Dedifferentiated amniotic fluid mesenchymal stem cell (primary cell): Measurements from ENCODE around the gene OR8G5.

ENCODE experiments used
- DNase-seq: peaks from one replicate; pipeline ENCODE4 v3.0.0-alpha.2; 2016; ENCODE audit errors: extremely low spot score

The OR8G5 gene

GRCh38 chr11:124285610-124286344, 29.6 kb downstream of the OR8G5 start:
- DNase-seq = no peak

GRCh38 chr11:124294687-124295086, 38.5 kb downstream of the OR8G5 start:
- DNase-seq = no peak

DNA sequence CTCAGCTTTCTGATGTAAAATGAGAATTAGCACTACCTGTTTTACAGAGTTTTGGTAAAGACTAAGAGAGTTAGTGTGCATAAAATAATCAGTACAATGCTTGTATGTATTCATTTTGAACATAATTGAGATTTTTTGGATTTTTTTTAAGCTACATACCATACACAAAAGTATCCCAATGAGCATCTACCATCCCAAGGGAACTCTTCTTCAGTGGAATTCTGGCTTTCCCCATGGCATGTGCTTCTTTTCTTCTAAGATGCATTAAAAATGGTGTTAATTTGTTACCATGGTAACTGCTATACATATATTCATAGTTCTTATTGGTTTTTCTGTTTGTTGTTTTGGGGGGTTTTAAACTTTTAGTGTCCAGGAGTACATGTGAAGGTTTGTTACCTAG, 39.8 kb downstream of the OR8G5 start:
- no peak for DNase-seq

DNA sequence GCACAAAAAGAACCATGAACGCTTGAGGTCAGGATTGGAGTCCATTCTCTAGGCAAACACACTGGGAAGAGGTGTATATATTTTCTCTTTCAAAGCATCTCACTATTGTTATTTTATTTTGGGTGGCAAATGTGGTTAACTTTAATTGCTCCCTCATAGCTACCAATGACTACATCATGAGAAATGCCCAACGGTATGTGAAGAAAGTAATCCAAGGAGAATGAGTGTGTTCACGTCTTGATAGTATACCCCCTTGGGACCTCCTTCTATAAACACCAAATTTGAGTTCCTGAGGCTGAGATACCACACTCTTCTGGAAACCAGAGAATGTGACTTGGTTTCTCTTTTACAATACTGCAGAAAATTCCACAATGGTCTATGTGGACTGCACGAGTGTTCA, 41.7 kb downstream of the OR8G5 start:
- DNase-seq = no peak

DNA sequence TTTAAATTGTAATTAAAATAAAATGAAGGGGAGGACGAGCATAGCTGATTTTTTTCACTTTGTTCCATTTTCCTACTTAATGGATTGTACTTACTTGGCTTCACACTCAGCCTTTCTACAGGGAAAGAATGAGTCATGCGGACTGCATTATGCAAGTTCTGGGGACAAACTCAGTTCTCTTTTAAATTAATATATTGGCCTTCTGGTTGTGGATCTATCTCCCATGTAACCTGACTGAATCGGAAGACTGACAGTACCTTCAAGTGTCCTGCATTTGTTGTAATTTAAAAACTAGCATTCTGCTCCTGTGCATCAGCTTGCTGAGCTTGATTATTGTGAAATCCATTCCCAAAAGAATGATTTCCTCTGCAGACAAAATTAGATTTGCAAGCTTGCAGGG, 45.4 kb downstream of the OR8G5 start:
- no peak for DNase-seq

DNA sequence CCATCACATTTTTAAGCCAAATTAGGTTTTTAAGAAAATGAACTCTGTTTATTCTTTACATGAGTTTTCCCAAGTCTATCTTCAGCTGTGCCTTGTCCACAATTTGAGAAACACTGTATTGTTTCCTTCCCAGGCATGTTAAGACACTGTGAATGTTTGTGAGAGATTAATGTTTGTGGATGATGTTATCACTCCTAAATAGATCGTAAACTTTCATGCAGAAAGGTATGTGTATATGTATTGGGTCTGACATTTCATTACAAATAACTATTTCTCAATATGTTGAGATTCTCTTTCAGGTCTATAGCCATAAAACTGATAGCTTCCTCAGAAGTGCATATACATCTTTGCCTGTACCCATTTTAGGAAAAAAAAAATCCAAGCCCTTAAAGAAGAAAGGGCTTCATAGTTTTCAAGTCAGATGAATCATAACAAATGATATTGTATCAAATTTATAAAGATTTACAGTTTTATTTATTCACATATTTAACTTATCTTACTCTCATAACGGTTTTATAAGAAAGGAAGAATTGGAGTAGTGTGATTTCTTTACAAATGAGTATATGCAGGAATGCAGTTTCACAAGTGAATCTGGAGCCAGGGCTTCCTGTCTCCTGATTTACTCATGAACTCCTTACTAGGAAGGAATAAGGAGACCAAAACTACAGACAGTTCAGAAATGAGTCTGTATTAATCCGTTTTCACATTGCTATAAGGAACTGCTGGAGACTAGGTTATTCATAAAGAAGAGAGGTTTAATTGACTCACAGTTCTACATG, 46.4 kb downstream of the OR8G5 start:
- DNase-seq = no peak

- DNase-seq = no peak
Measured at GRCh38 chr11:124307093-124307492, 50.9 kb downstream of the OR8G5 start.

DNA sequence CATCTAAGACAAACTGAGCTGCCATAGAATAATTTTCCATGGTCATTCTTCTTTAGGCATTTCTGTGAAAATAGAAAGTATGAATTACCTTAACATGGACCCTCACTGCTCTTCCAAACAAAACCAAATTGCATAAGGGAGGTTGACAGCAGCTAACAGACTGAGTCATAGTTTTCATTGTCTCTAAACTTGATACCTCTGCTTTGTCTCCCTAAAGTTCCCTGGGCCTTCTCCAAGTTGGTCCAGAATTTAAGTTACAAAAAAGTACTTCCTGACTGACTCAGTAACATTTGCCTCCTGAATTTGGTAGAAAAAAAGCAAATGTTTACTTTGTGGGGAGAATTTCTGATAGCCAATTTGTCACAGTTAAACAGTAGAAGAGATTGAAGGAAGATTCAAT, 54.5 kb downstream of the OR8G5 start:
- no peak for DNase-seq

DNA sequence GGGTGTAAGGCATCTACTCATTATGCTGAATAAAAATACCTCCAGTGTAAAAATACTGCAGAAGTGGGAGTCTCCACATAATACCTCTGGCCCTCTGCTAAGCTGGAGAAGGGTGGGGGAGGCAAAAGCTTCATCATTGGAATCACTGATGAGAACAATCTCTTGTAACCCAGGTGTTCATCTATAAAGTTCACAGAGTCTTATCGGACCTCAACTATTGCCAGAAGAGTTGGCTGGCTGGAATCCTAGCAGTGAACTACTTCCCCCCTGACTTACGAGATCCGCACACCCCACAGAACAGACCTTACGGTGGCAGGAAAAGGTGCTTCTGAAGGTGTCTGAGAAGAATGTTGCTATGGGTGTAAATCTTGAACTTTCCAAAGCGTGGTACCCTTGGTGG, 55.1 kb downstream of the OR8G5 start:
- no peak for DNase-seq

DNA sequence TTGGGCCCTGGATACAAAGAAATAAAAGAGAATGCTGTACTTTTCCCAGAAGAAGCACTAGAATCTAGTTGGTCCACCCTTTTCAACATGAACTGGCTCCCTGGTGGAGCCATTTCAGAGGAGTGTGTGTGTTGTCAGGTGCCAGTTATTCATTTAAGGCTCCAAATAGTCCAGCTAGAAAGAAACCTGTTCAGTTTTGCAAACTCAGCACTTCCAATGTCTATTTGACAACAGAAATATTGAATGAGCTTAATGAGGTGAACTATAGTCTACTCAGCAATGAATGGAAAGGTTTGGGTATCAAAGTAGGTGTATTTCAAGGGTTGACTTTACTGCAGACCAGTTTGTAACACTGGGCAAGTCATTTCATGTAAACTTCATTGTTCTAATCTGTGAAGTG, 55.5 kb downstream of the OR8G5 start:
- no peak for DNase-seq

DNA sequence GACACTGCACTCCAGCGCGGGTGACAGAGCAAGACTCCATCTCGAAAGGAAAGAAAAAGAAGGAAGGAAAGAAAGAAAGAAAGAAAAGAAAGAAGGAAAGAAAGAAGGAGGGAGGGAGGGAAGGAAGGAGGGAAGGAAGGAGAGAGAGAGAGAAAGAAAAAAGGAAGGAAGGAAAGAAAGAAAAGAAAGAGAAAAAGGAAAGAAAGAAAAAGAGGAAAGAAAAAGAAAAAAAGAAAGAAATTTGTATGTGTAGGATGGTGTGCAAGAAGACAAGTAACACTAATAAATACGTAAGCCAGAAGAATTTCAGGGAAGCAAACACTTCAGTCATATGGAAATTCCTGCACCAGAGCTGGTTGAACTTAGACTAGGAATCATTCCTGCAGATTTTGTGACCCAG, 57.0 kb downstream of the OR8G5 start:
- DNase-seq = no peak

DNA sequence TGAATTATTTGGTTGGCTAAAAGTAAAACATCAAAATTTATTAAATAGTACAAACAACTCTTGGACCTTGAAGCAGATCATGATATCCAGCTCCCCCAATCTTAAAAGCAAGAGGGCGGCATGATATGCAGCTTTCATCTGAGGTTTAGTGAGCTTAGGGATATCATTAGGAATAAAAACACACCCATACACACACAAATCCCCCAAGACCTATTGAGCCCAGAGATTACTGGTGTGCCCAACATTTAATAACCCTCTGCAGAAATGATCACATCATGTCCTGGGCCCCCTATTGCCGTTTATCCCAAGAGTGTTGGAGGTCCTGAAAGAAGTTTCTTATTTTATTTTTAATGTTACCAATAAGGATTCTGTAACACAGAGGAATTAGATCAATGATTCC, 57.7 kb downstream of the OR8G5 start, which contains the start of gene OR8D1:
OR8D1 (minus strand) TSS at position 101 of the 400 bp plus-strand sequence. CDS start 3,183 bp downstream, outside the sequence.
- no peak for DNase-seq

DNA sequence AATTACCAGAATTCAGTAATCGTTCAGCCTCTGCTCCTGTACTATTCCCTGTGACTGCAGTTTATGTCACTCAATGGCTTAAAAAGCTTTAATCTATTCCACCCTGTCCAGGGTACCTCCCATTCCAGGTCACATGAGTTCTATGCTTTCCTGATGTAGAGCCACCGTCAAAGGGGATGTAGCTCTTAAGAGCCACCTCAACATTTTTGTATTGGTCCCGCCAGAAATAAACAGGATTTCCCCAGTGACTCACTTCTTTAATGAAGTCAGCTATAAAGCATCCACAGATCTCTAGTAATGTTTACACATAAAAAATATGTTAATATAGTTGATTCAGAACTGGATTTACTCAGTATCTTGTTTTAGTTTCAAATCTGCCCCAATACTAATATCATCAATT, 58.9 kb downstream of the OR8G5 start:
- no peak for DNase-seq
